Measurements from ENCODE around the gene PHACTR2.
"Not testable (repeated sequence)": the region's sequence is repeated elsewhere in the genome, so short reads cannot be mapped to it uniquely, and the experiment has no call there.

PHACTR2 gene

GRCh38 chr6:143698759-143699429, 21.1 kb downstream of the PHACTR2 start:
- no peak for DNase-seq (ENCODE audit: low spot score)

DNA sequence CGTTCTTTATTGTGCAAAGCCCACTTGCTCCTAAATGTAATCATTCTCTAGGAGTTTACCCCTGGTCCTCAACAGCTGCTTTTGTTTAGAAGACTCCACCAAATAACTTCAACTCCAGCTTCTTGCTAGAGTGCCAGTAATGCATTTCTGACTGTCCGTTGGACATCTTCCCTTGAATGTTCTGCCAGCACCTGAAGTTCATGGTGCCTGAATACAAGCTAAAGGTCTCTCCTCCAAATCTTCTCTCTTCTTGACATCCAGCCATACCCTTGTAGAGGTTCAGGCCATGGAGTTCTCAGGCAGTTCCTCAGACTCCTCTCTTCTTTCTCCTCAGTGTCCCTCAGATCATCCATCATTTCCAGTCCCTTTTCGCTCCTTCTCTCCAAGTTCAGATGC, 21.7 kb downstream of the PHACTR2 start:
- DNase-seq (ENCODE audit: low spot score), result no peak

DNA sequence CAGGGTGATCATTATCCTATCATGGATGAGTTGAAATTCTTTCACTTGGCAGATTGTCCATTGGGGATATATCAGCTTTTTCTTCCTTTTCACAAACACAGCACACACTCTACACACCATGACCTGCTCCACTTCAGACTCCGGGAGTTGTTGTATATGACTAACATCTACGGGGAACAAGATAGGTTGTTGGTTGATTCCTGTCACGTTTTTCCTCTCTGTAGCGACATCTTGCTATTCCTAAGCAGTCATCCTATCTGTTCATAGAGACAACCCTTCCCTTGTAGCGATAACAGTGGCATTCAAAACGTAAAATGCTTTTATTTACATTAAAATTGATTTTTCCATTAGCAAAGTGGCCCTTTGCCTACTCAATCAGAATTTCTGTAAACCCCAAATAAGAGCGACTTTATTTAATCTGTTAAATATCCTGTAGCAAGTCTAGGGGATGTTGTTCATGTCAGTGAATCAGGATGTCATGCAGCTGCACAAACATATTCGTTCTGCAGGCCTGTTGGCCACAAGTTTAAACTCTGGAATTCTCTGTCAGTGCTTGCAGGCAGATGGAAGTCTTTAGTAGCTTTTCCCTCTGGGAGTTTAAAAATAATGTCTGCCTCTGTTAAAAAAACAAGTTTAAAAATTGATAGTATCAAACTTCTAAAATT, 23.1 kb downstream of the PHACTR2 start:
- DNase-seq (ENCODE audit: low spot score), result no peak

DNA sequence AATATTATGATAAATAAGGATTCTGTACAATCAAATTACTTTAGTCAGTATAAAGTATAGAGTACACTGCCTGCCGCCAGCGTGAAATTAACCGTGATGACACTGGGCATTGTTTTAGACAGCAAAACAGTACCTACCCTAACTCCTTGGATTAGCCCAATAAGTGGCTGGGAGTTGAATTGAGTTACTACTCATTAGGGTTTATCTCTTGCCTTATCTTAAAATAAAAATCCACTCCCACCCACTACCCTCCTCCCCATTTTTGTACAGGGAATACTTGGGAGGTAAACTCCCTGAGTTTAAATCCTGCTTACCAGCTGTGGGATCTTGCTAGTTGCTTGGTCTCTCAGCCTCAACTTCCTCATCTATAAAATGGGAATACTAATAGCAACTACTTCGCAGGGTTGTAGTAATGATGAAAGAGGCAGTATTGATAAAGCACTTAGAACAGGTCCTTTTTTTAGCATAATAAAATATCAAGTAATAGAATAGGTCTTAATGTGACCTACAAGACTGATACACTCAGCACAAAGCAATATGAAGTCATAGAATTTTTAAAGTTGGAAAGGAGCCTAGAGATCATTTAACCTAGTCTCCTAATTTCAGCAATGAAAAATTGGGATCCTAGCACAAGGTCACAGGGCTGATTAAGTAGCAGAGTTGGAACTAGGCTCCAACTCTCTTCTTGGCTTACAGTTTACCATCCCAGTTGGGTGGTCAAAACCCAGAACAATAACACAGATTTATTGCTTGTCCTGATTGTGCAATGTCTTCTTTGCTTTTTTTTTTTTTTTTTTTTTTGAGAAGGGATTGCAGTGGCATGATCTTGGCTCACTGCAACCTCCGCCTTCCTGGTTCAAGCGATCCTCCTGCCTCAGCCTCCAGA, 23.8 kb downstream of the PHACTR2 start:
- DNase-seq (ENCODE audit: low spot score), result no peak

- DNase-seq (ENCODE audit: low spot score), result no peak
Observed at GRCh38 chr6:143705569-143705968, 27.8 kb downstream of the PHACTR2 start.

- DNase-seq (ENCODE audit: low spot score), result no peak
Observed at GRCh38 chr6:143707697-143708096, 29.9 kb downstream of the PHACTR2 start.

GRCh38 chr6:143708889-143709288, 31.1 kb downstream of the PHACTR2 start:
- DNase-seq (ENCODE audit: low spot score), result no peak

- DNase-seq (ENCODE audit: low spot score), result no peak
Observed at GRCh38 chr6:143711714-143712113, 33.9 kb downstream of the PHACTR2 start.

DNA sequence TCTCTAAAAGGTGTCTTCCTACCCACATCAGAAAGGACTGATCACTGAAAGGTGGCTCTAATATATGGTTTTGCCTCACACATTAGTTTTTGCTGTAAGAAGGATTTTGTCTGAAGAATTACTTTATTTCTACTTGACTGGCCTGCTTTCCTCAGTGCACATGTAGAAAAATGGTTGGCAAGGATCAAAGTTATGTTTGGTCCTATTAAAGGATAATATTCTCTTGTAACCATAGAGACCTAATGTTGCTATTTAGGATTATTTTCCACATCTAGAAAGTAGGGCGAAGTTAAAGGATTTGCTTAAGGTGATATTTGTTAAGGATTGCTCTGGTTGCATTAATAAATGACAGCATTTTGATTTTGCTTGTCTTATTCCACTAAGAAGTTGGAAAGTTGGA, 40.7 kb downstream of the PHACTR2 start:
- no peak for DNase-seq (ENCODE audit: low spot score)

GRCh38 chr6:143721642-143722041, 43.9 kb downstream of the PHACTR2 start:
- DNase-seq (ENCODE audit: low spot score), result no peak

- DNase-seq (ENCODE audit: low spot score), result no peak
Observed at GRCh38 chr6:143724876-143725275, 47.1 kb downstream of the PHACTR2 start.

DNA sequence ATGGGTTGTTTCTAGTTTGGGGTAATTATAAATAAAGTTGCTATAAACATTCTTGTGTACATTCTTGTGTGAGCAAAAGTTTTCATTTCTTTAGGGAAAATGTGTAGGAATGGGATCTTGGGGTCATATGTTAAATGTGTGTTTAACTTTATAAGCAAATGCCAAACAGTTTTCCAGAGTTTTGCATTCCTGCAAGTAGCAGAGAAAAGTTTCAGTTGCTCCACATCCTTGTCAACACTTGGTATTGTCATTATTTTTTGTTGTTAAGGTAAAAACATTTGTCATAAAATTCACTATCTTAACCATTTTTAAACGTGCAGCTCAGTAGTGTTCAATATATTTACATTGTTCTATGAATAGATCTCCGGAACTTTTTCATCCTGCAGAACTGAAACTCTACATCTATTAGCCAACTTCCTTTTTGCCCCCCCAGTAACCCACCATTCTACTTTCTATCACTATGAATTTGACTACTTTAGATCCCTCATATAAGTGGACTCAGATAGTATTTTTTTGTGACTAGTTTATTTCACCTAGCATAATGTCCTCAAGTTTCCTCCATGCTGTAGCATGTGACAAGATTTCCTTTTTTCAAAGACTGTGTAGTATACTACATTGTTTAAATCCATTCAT, 48.4 kb downstream of the PHACTR2 start:
- DNase-seq (ENCODE audit: low spot score), result no peak

DNA sequence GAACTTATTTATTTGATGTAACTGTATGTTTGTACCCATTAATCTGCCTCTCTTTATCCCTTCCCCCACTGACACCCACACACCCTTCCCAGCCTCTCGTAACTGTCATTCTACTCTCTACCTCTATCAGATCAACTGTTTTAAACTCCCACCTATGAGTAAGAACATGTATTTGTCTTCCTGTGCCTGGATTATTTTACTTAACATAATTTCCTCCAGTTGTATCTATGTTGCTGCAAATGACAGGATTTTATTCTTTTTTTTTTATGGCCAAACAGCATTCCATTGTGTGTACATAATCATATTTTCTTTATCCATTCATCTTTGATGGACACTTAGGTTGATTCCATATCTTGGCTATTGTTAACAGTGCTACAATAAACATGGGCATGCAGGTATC, 49.3 kb downstream of the PHACTR2 start:
- no peak for DNase-seq (ENCODE audit: low spot score)

DNA sequence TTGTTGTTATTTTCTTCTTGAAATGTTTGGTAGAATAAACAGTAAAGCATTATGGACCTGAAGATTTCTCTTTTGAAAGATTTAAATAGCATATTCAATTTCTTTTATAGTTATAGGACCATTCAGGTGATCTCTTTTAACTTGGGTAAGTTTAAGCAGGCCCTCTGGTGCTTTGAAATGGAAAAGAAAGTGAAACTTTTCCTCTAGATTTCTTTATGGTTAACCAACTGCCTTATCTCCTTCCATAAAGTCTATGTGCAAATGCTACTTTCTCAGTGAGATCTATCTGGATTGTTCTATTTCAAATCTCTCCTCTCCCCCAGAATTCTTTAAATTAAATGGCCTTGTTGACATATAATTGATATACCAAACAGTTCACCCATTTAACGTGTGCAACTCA, 54.0 kb downstream of the PHACTR2 start:
- DNase-seq (ENCODE audit: low spot score), result no peak

GRCh38 chr6:143732536-143732935, 54.8 kb downstream of the PHACTR2 start:
- no peak for DNase-seq (ENCODE audit: low spot score)

- DNase-seq (ENCODE audit: low spot score), result no peak
Observed at GRCh38 chr6:143733510-143733909, 55.7 kb downstream of the PHACTR2 start.

DNA sequence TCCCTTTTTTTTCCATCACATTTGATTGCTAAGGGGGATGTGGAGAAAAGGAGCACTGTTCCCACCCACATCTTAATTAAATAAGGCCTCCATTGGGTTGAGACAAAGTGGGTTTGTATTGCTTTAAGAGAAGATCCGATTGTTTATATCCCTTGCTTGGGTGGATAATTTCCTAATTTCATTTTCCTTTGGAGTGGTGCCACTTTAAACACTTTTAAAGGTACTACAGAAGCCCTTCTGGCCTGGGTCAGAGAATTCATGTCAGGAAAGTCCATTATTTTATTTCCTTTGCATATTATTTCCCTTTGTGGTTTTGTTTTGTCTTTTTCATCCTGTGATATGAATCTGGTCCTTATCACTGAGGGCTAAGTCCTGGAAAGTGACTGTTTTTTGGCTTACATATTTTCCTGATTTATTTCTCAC, 56.9 kb downstream of the PHACTR2 start:
- no peak for DNase-seq (ENCODE audit: low spot score)

GRCh38 chr6:143738072-143738690, 60.4 kb downstream of the PHACTR2 start:
- DNase-seq (ENCODE audit: low spot score), result not testable (repeated sequence)

- no peak for DNase-seq (ENCODE audit: low spot score)
Observed at GRCh38 chr6:143739341-143739851, 61.6 kb downstream of the PHACTR2 start.

- no peak for DNase-seq (ENCODE audit: low spot score)
Observed at GRCh38 chr6:143740213-143740612, 62.4 kb downstream of the PHACTR2 start.

DNA sequence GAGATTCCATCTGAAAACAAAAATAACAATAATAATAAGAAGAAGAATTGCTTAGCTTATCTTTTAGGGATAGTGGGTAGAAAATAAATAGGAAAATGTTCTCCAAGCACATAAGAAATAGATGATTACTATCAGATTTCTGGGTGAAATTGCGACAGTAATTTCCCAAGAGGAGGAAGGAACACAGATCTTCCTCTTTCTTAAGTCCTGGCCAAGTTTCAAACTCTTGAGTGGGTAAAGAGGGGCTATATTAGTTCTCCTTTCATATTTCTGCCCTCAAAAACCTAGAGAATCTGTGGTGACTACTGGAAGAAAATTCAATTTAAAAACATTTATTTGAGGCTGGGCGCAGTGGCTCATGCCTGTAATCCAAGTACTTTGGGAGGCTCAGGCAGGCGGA, 63.7 kb downstream of the PHACTR2 start:
- DNase-seq (ENCODE audit: low spot score), result no peak

Measured in CD4-positive, alpha-beta T cell treated with Interleukin-6 at 100 ng/mL for 8 hours (primary cell).